Ishikawa (cell line): ENCODE results near the gene STPG3.
A peak's percentile ranks its signal among the peaks of the same experiment; 100 is the strongest.

ENCODE experiments used
- CEBPB ChIP-seq: IDR thresholded peaks from 2 replicates; pipeline ENCODE4 v1.6.1; 2012
- CREB1 ChIP-seq: IDR thresholded peaks from 2 replicates; pipeline ENCODE4 v1.6.1; 2012; ENCODE audit warnings: low read depth
- EGR1 ChIP-seq: IDR thresholded peaks from 2 replicates; pipeline ENCODE4 v1.6.1; 2012
- EP300 ChIP-seq: IDR thresholded peaks from 2 replicates; pipeline ENCODE4 v1.6.1; 2012; ENCODE audit warnings: borderline replicate concordance
- FOXM1 ChIP-seq: IDR thresholded peaks from 2 replicates; pipeline ENCODE4 v1.6.1; 2012; ENCODE audit warnings: low read depth, borderline replicate concordance
- MAX ChIP-seq: IDR thresholded peaks from 2 replicates; pipeline ENCODE4 v1.6.1; 2012
- NFIC ChIP-seq: IDR thresholded peaks from 2 replicates; pipeline ENCODE4 v1.6.1; 2012
- RAD21 ChIP-seq: IDR thresholded peaks from 2 replicates; pipeline ENCODE4 v1.6.1; 2012; ENCODE audit warnings: low read depth
- TAF1 ChIP-seq: IDR thresholded peaks from 2 replicates; pipeline ENCODE4 v1.6.1; 2012; ENCODE audit warnings: low read depth, mild to moderate bottlenecking
- TCF12 ChIP-seq: IDR thresholded peaks from 2 replicates; pipeline ENCODE4 v1.6.1; 2012; ENCODE audit warnings: low read depth
- TEAD4 ChIP-seq: IDR thresholded peaks from 2 replicates; pipeline ENCODE4 v1.6.1; 2012
- USF1 ChIP-seq: IDR thresholded peaks from 2 replicates; pipeline ENCODE4 v1.6.1; 2012
- YY1 ChIP-seq: IDR thresholded peaks from 2 replicates; pipeline ENCODE4 v1.6.1; 2012; ENCODE audit warnings: low read depth
- ZBTB7A ChIP-seq: IDR thresholded peaks from 2 replicates; pipeline ENCODE4 v1.6.1; 2012; ENCODE audit warnings: low read depth
- TF ChIP-seq, protein P1 (sequence below): IDR thresholded peaks from 2 replicates; pipeline ENCODE4 v1.6.1; 2012; ENCODE audit warnings: low read depth, mild to moderate bottlenecking

Gene STPG3

GRCh38 chr9:137281345-137282116, 30.4 kb downstream of the STPG3 start:
- TF ChIP-seq, protein P1, sequence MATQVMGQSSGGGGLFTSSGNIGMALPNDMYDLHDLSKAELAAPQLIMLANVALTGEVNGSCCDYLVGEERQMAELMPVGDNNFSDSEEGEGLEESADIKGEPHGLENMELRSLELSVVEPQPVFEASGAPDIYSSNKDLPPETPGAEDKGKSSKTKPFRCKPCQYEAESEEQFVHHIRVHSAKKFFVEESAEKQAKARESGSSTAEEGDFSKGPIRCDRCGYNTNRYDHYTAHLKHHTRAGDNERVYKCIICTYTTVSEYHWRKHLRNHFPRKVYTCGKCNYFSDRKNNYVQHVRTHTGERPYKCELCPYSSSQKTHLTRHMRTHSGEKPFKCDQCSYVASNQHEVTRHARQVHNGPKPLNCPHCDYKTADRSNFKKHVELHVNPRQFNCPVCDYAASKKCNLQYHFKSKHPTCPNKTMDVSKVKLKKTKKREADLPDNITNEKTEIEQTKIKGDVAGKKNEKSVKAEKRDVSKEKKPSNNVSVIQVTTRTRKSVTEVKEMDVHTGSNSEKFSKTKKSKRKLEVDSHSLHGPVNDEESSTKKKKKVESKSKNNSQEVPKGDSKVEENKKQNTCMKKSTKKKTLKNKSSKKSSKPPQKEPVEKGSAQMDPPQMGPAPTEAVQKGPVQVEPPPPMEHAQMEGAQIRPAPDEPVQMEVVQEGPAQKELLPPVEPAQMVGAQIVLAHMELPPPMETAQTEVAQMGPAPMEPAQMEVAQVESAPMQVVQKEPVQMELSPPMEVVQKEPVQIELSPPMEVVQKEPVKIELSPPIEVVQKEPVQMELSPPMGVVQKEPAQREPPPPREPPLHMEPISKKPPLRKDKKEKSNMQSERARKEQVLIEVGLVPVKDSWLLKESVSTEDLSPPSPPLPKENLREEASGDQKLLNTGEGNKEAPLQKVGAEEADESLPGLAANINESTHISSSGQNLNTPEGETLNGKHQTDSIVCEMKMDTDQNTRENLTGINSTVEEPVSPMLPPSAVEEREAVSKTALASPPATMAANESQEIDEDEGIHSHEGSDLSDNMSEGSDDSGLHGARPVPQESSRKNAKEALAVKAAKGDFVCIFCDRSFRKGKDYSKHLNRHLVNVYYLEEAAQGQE: no peak
- TF ChIP-seq FOXM1 (no peak), TCF12 (no peak), CREB1 (no peak), MAX (no peak), RAD21 (no peak), EP300 (no peak), EGR1 (no peak), TEAD4 (no peak)

DNA sequence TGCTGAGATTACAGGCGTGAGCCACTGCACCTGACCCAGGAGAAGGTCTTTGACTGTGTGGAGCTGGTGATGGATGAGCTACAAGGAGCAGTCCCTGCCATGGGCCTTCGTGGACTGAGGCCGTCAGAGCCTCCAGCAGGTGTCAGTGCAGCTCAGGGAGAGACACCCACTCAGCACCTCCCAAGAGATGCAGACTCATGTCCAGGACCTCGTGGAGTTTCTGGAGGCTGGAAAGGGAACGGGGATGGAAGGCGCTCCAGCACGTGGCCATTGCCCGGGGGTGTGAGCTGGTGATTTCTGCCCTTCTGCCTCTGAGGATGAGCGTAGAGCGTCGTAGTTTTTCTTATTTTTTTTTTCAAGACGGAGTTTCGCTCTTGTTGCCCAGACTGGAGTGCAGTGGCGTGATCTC, 35.9 kb downstream of the STPG3 start:
- TF ChIP-seq YY1 (no peak), EP300 (no peak), TAF1 (no peak), NFIC (no peak), EGR1 (no peak), TEAD4 (no peak), RAD21 (peak; percentile 91), TCF12 (no peak), ZBTB7A (no peak), CREB1 (no peak), MAX (peak; percentile 74), USF1 (0 out of 2 replicates have a peak, but pooled peaks have one; percentile 28), CEBPB (no peak), FOXM1 (no peak)
- TF ChIP-seq, protein P1: no peak

- TF ChIP-seq EP300 (no peak), YY1 (no peak), USF1 (no peak), TAF1 (no peak), CEBPB (no peak), RAD21 (no peak), EGR1 (no peak), CREB1 (no peak), TEAD4 (no peak)
Measured at GRCh38 chr9:137293094-137293481, 42.0 kb downstream of the STPG3 start.

- no peak for TF ChIP-seq CEBPB
- TF ChIP-seq USF1: no peak
- no peak for TF ChIP-seq CREB1
- no peak for TF ChIP-seq NFIC
- no peak for TF ChIP-seq EP300
- TF ChIP-seq RAD21: no peak
- no peak for TF ChIP-seq TCF12
- TF ChIP-seq EGR1: no peak
Measured at GRCh38 chr9:137293482-137294090, 42.5 kb downstream of the STPG3 start.

GRCh38 chr9:137294091-137294680, 43.1 kb downstream of the STPG3 start:
- no peak for TF ChIP-seq CREB1
- TF ChIP-seq EP300: no peak
- TF ChIP-seq EGR1: no peak
- peak; percentile 91 for TF ChIP-seq USF1
- TF ChIP-seq TCF12: 0 out of 2 replicates have a peak, but pooled peaks have one; percentile 22
- no peak for TF ChIP-seq FOXM1
